Osteocyte (in vitro differentiated cells): Measurements from ENCODE around the gene LYRM9. TPM values are rescaled to one million over a fixed set of nuclear protein-coding genes. Genes with fewer than 3 reads are reported as not detected.

Experiments used
- DNase-seq: peaks from one replicate; pipeline ENCODE4 v3.0.0; 2021; ENCODE audit warnings: mixed read lengths; ENCODE audit not compliant: unreplicated experiment; ENCODE audit errors: extremely low spot score
- H3K27ac Mint-ChIP-seq: one replicate; pipeline ENCODE4 v1.8.0; 2021; ENCODE audit warnings: mild to moderate bottlenecking, mixed read lengths; ENCODE audit not compliant: unreplicated experiment
- H3K27me3 Mint-ChIP-seq: one replicate; pipeline ENCODE4 v1.8.0; 2021; ENCODE audit warnings: mixed read lengths; ENCODE audit not compliant: unreplicated experiment
- H3K36me3 Mint-ChIP-seq: one replicate; pipeline ENCODE4 v1.8.0; 2021; ENCODE audit warnings: mixed read lengths; ENCODE audit not compliant: unreplicated experiment
- H3K4me1 Mint-ChIP-seq: one replicate; pipeline ENCODE4 v1.8.0; 2021; ENCODE audit warnings: mixed read lengths; ENCODE audit not compliant: unreplicated experiment
- H3K4me3 Mint-ChIP-seq: one replicate; pipeline ENCODE4 v1.8.0; 2021; ENCODE audit warnings: mild to moderate bottlenecking, moderate library complexity, mixed read lengths; ENCODE audit not compliant: unreplicated experiment
- H3K9me3 Mint-ChIP-seq: one replicate; pipeline ENCODE4 v1.8.0; 2021; ENCODE audit warnings: mixed read lengths; ENCODE audit not compliant: unreplicated experiment
- total RNA-seq: library from RNA; stranded (reverse); gene quantifications from 2 replicates; pipeline ENCODE4 v1.2.1, GENCODE V29; 2021
- TF ChIP-seq, protein P1 (sequence below): fragments of 200-600 bp; sonication (generic); IDR thresholded peaks from 2 replicates; pipeline ENCODE4 v1.5.0; 2021; ENCODE audit warnings: antibody characterized with exemption, mild to moderate bottlenecking, moderate library complexity

The LYRM9 gene
- total RNA-seq, 1 donor from 2014 or later: 10.9 TPM

DNA sequence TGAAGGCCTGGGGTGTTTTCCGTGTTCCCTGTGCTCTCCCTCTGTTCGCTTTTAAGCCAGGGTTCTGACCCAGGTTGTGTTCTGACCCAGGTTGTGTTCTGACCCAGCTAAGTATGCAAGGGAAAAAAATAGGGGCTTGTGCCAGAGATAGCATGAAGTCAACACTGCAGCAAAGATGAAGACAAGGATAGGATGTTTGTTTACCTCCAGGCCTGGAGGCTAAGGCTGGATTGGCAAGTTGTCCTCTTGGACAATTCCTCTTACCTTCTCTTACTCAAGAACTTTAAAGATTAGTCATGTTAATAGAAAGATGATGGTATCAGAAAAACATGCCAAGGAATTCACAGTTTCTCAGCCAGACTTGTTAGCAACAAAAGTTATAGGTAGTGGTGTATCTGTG lies 19.4 kb downstream of the LYRM9 start:
- Mint-ChIP-seq H3K36me3 (no peaks in the 10 kb centered on the region), H3K27me3 (peaks cover 7% of the 10 kb centered on the region), H3K4me3 (no peak overlapping the region), H3K4me1 (no peaks in the 10 kb centered on the region), H3K27ac (no peak overlapping the region), H3K9me3 (no peaks in the 10 kb centered on the region)
- no peak for DNase-seq
- TF ChIP-seq, protein P1, sequence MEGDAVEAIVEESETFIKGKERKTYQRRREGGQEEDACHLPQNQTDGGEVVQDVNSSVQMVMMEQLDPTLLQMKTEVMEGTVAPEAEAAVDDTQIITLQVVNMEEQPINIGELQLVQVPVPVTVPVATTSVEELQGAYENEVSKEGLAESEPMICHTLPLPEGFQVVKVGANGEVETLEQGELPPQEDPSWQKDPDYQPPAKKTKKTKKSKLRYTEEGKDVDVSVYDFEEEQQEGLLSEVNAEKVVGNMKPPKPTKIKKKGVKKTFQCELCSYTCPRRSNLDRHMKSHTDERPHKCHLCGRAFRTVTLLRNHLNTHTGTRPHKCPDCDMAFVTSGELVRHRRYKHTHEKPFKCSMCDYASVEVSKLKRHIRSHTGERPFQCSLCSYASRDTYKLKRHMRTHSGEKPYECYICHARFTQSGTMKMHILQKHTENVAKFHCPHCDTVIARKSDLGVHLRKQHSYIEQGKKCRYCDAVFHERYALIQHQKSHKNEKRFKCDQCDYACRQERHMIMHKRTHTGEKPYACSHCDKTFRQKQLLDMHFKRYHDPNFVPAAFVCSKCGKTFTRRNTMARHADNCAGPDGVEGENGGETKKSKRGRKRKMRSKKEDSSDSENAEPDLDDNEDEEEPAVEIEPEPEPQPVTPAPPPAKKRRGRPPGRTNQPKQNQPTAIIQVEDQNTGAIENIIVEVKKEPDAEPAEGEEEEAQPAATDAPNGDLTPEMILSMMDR: no peak

DNA sequence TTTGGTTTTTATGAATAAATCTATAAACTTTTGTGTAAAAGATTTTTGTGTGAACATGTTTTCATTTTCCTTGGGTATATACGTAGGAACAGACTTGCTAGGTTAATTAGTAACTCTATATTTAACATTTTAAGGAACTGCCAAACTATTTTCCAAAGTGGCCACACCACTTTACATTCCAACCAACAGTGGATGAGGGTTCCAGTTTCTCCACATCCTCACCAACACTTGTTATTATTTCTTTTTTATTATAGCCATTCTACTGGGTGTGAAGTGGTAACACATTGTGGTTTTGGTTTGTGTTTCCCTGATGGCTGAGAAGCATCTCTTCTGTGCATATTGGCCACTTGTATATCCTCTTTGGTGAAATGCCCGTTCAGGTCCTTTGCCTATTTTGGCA lies 20.0 kb downstream of the LYRM9 start:
- no peaks in the 10 kb centered on the region for H3K36me3 Mint-ChIP-seq
- peaks cover 7% of the 10 kb centered on the region for H3K27me3 Mint-ChIP-seq
- no peaks in the 10 kb centered on the region for H3K9me3 Mint-ChIP-seq
- no peaks in the 10 kb centered on the region for H3K4me1 Mint-ChIP-seq
- H3K4me3 Mint-ChIP-seq: no peak overlapping the region
- no peak overlapping the region for H3K27ac Mint-ChIP-seq
- TF ChIP-seq, protein P1: no peak
- no peak for DNase-seq

DNA sequence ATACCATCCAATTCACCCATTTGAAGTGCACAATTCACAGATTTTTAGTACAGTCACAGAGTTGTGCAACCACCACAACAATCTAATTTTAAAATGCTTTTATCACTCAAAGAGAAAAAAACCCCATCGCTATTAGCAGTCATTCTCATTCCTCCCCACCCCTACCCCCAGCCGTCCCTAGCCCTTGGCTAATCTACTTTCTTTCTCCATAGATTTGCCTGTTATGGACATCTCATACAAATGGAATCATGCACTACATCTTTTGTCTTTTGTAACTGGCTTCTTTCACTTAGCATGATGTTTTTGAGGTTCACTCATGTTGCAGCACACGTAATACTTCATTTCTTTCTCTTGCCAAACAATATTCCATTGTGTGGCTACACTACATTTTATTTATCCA lies 20.4 kb downstream of the LYRM9 start:
- Mint-ChIP-seq H3K4me1 (no peaks in the 10 kb centered on the region), H3K36me3 (no peaks in the 10 kb centered on the region), H3K27ac (no peak overlapping the region), H3K9me3 (no peaks in the 10 kb centered on the region), H3K4me3 (no peak overlapping the region), H3K27me3 (peaks cover 11% of the 10 kb centered on the region)
- no peak for DNase-seq
- TF ChIP-seq, protein P1: no peak

DNA sequence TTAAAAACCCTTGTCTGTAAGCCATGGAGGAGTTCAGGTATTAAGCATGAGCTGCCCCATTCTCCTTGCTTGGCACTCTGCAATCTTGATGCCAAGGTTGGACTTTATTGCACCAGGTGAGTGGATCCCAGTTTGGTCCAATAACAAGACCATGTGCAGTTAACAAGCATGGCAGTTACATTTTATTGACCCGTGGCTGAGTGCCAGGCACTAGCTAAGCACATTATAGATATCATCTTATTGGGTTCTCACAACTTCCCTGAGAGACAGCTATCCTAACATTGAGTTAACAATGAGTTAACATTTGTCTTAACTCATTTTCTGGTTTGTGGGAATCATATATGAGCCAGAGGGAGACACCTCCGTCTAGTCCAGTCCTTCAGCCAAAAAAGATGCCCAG lies 21.8 kb downstream of the LYRM9 start:
- TF ChIP-seq, protein P1: no peak
- Mint-ChIP-seq H3K9me3 (no peaks in the 10 kb centered on the region), H3K27me3 (peaks cover 14% of the 10 kb centered on the region), H3K4me3 (no peak overlapping the region), H3K27ac (no peak overlapping the region), H3K36me3 (no peaks in the 10 kb centered on the region), H3K4me1 (no peaks in the 10 kb centered on the region)
- no peak for DNase-seq

DNA sequence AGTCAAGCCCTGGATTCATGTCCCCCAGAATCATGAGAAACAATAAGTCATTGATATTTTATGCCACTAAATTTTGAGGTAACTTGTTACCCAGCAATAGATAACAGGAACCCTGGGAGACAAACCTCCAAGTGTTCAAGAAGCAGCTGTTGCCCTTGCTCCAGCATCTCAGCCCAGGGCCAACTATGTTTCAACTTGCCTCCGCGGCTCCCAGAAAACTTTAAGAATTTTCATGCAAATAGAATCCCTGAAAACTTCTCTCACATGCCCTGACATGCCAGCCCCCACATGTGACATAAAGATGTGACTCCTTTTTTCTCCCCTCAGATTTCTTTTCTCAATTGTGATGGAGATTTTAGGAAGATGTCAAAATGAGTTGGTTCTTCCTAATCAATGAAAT lies 22.8 kb downstream of the LYRM9 start:
- Mint-ChIP-seq H3K9me3 (no peaks in the 10 kb centered on the region), H3K4me1 (no peaks in the 10 kb centered on the region), H3K27ac (no peak overlapping the region), H3K4me3 (no peak overlapping the region), H3K36me3 (no peaks in the 10 kb centered on the region), H3K27me3 (peaks cover 14% of the 10 kb centered on the region)
- TF ChIP-seq, protein P1: no peak
- no peak for DNase-seq
